A172 (cell line): Measurements from ENCODE around the gene CCDC12. TPM values are rescaled to one million over a fixed set of nuclear protein-coding genes. Genes with fewer than 3 reads are reported as not detected.
A peak's percentile ranks its signal among the peaks of the same experiment; 100 is the strongest.

ENCODE experiments used
- DNase-seq: peaks from one replicate; pipeline ENCODE4 v3.0.0-alpha.2; 2015; ENCODE audit warnings: low spot score
- total RNA-seq: library from RNA; depleted of rRNA; stranded (reverse); fragments of >200 nt; shearing (Covaris generic); gene quantifications from 2 replicates; pipeline ENCODE4 v1.2.3, GENCODE V29; 2014

Gene CCDC12
- total RNA-seq, 1 experiment from 2014 or later, result 21.1 TPM

DNA sequence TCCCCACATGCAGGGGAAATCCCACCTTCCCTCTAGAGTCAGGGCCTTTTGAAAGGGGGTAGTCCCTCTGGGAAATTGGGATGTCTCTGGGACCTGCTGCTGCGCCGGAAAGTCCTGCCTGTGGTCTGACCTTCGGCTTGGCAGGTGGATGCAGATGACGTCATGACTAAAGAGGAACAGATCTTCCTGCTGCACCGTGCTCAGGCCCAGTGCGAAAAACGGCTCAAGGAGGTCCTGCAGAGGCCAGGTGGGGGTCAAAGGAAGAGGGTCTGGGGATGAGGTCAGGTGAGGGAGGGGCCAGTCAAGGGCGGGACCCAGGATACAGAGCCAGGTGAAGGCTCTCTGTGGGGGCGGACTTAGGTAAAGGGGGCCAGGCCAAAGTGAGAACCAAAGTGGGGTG lies 82.8 kb downstream of the CCDC12 start:
- DNase-seq, result no peak

DNA sequence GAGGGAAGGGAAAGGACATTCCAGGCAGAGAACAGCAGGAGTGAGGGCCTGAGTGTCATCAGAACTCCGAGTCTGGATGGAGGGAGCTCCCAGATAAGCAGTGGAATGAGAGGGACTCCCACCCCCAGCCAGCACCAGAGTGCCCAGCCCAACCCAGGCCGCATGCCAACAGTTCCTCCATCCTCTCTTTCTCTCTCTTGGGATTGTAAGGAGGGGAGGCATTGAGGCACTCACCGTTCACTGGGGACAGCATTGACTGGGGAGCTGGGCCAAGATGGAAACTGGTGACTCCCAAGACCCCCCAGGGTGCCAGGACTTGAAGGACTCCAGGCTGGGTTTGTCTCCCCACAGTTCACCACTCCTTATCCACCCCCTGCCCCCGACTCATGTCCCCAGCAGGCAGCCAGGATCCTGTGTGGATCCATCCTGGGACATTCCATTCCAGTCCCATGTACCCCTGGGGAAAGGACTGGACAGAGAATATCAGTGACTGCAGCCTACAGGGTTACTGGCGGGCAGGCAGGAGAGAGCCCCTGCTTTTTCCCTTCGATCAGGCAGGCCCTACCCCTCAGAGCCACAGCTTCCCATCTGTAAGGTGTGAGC lies 83.3 kb downstream of the CCDC12 start:
- peak; percentile 15 for DNase-seq

DNA sequence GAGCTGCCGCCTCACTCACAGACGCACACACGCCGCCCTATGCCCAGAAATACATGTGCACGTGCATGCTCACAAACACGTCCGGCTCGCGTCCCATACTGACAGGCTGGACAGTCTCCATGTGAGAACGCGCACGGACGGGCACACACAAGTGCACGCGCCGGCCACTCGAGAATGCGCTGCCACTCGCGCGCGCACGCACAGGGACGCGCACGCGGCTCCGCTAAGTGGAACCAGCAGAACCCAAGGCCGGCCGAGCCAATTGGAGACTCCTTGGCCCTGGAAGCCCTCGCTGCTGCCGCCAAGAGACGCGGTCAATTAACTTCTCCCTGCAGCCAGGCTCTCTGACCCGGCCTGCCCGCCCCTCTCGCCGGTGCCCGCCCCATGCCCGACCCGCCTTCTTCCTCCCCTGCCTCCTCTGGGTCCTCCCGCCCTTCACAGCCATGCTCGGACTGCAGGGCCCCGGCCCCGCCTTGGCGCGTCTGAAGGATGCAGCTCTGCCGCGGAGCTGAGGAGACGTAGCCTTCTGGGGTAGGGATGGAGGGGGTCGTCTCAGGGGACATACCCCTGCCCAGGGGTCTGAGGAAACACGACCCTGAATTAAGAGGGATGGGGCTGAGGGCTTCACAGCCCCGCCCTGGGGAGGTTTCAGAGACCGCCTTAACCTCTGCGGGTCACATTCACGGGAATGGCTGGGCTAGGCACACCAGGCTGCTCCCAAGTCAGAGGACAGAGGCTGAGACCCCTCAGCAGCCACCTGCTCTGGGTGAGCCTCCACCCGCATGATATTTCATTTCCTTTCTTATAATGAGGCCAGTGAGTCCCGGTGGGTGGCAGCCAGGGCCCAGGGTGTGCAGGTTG lies 84.0 kb downstream of the CCDC12 start:
- peak; percentile 75 for DNase-seq

DNA sequence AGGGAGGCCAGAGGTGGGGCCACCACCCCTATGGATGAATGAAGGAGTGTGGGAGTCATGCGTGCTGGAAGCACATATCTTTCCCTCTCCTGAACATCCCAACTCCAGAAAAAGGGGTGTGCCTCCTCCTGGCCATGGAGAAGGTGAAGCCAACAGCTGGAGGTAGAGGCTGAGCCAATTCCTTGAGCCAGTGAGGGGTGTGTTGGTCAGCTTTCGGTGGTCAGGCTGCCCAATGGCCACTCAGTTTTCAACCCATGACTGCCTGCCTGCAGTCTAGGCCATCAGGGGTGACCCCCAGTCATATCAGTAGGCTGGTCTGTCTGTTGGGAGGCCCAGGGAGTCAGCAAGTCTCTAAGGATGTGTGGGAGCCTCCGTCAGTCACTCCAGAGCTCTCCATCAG lies 85.4 kb downstream of the CCDC12 start:
- no peak for DNase-seq

DNA sequence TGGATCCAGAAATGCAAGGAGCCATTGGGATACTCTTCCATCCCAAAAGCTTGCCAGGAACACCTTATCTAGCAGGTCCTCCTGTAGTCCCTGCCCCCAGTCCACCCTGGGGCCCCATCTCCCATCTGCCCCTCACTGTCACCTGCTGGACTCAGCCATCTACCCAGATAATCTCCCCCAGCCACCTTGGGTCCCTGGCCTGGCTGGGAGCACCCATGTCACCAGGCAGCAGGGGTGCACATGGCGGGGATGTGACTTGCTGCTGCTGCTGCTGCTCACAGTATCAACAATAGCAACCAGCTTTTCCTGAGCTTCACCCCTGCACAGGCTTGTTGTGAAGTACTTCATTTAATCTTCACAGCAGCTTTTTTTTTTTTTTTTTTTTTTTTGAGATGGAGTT lies 86.4 kb downstream of the CCDC12 start:
- no peak for DNase-seq

DNA sequence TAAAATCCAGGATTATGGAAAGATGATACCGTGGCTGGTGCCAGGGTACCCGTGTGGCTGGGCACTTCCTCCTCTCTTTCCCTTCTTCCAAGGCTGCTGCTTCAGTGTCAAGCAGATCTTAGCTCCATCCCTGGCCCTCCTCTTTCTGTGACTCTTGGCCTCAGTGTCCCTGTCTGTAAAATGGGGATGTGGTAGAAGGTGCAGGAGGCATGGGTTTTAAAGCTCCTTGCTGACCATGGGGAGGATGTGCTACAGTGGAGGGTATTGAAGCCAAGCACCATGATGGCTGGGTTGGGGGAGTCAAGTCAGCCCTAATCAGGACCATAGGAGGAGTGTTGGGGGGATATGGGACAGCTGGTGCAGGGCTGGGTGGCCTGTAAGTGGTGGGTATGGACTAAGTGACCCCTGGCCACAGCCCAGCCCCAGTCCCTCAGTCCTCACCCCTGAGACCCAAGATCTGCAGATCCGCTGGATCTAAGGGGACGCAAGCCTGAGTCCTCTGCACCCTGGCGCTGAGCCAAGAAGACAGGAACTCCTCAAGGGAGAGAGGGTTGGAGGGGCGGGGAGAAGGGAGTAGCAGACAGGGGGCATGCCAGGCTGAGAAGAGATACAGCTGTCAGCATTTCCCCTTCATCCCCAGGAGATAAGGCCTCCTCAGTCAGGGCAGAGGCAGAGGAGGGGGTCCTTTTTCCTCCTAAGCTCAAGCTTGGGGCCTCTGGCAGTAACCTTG lies 87.0 kb downstream of the CCDC12 start:
- no peak for DNase-seq

DNA sequence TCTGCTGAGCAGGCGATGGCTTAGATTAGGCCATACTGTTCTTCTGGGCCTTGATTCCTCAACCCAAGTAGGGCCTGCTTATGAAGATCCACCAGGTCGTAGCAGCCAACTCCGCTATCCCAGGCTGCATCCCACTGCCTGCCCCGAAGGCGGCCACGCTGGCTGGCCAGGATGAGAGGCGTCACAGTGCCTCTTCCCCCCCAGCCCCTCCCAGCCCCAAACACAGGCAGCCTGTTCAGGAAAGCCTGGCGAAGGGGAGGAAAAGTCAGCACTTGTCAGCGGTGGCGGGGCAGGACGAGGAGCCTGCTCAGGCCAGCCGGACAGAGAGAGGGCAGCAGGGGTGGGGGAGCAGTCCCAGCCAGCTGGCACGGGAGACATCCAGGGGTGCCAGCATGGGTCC lies 87.8 kb downstream of the CCDC12 start:
- no peak for DNase-seq

DNA sequence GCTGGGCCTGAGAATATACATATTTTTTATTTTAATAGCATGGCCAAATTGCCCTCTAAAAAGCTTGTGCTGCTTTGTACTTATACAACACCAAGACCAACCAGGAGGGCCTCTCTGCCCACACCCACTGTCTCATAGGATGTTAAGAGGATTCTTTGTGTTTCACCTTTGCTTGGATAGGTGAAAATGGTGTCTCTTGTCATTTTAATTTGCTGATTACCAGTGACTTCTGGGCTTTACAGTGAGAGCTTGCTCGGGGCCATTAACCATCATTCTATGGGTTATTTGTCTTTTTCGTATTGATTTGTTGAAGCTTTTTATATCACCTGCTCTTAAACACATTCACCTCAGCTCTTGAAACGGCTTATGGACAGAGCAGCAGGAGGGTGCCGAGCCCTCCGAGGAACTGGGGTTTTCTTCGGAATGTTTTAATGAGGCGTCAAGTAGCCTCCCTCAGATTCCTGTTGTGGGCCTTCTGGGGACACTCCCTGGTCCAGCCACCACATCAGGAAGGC lies 88.5 kb downstream of the CCDC12 start:
- DNase-seq, result no peak

DNA sequence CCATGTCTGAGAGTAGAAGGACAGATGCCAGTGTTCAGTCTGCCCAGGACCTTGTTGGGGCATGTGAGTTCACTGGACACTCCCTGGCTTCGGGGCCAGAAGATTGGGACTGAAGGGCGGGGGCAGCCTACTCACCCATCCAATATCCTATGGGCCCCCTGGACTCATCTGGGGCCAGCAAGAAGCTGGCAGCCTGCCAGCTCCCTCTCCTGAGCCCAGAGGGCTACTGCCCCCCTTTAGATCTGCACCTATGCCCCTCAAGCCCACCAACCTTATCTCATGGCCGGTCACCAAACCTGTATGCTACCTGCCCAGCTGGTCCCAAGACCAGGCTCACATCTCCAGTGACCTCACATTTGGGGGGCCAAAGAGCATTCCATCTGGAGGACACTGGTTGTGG lies 90.9 kb downstream of the CCDC12 start:
- no peak for DNase-seq

DNA sequence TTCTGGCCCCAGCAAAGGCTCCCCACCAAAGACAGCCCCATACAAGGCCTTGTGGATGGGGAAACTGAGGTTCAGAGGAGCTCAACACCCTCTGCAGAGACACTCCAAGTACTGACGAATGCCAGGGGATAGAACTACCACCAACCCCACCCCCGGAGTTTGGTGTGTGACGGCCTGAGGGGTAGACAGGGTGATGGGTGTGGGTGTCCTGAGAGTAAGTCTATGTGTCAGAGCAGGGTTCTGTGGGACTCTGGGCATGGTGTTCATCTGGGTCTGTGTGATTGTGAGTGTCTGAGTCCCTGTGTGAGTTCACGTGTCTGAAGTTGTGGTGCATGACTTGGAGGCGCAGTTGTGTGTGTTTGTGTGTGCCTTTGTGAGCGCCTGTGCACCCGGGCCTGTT lies 91.6 kb downstream of the CCDC12 start:
- no peak for DNase-seq

DNA sequence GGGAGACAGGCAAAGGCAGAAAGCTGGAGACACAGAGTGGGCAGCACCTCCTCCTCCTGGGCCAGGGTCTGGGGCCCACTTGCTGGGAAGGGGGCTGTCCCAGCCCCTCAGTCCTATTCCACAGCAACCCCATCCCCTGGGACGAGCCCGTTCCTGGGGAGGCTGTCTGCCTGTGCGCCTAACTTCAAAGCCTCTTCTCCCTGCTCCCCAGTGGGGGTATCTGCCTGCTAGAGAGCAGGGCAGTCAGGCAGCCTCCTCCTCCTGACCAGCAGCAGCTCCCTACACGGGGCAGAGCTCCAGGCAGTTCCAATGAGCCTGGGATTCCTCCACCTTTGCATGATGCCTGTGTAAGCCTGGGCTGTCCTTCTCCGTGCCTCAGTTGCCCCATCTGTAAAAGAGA lies 92.1 kb downstream of the CCDC12 start:
- DNase-seq, result no peak

DNA sequence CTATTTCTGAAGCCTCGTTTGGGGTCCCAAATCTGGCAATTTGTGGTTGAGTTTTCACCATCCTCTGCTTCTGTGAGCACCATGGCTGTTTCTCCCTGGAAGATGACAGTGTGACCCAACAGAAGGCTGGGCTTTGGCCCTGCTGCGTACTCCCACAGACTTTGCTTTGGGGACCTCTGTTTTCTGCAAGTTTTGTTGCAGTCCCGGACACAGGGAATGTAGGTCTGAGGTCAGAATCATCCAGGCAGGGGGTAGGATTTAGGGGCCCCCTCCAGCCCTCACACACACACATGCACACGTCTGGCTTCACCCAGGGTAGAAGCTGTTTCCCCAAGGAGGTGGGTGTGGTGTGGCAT lies 92.7 kb downstream of the CCDC12 start:
- DNase-seq, result no peak

DNA sequence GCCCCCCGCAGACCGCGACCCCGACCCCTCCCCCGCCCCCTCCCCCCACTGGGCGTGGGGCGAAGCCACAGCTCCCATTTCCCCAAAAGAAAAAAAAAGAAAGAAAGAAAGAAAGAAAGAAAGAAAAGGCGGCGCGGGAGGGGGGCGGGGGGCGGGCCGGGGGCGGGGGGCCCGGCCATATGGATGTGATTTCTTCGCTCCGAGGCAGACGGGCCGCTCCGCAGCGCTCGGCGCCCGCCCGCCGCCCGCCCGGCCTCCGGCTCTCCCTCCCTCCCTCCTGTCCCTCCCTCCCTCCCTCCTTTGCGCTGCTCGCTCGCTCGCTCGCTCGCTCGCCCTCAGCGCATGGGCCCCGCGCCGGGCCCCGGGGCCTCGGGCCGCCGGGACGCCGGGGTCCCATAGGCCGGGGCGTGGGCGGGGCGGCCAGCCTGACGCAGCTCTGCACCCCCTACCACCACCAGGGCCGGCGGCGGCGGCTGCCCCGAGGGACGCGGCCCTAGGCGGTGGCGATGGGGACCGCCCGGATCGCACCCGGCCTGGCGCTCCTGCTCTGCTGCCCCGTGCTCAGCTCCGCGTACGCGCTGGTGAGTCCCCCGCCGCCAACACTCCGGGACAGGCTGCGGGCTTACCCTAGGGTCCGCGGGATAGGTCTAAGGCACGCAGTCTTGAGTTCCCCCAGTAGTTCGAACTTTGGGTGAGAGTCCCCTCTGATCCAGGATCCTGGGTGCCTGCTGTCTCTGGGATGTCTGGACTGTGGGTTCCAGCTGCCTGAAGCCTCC lies 93.3 kb downstream of the CCDC12 start:
- no peak for DNase-seq

DNA sequence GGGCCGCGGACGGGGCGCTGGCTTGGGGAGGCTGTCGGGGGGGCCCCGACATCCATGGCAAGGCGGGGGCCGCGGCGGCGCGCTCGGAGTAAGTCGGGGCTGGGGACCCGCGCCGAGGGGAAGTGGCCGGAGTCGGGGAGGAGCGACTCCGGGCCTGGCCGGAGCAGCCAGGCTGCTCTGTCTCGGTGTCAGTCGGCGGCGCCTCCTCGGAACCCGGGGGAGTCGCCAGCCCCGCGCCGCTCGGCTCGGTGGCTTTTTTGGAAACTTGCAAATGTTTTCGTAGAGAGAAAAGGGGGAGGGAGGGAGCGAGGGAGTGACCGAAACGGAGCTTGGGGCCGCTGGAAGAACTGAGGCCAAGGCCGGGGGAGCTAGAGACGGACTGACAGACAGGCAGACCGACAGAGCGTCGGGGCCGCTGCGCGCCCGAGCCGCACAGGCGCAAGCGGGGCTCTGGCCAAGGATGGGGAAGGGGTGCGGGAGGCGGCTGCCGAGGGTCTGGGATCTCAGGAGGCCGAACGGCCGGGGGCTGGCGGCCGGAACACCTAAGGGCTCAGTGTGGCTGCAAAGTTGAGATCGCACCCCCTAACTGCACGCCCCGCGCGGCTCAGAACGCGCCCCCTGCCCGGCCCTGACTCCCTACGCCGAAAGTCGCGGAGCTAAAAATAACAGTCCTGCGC lies 94.0 kb downstream of the CCDC12 start:
- DNase-seq, result no peak

DNA sequence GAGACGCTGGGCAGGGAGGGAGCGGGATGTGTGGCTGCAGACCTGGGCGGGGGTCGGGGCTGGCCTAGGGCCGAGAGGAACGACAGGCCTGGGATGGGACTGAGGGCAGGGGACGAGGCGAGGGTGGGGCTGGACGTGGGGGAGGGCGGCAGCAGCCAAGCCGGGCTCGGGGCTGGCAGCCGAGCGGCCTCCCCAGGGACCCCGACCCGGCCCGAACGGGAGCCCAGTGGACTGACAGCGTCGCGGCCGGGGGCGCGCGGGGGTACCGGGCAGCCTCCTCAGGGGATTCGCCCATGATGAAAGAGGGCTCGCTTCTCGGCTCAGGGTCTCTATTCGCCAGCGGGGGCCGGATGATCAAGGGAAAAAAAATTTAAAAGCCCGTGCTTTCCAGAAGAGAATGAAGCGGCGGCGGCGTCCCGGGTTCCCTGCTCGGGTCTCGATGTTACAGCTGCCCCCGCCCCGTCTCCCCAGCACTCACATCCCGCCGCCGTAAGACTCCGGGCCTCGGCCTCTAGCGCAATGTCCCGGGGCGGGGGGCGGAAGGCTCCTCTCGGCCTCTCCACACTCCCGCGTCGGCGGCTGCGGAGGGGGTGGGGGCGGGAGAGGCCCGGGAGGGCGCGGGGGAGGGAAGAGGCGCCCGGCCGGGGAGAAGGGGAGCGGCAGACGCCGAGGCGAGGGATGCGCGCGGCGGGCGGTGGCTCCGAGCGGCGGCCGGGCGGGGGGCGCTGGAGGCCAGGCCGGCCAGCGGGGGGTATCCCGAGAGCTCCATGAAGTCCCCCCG lies 94.8 kb downstream of the CCDC12 start:
- no peak for DNase-seq

DNA sequence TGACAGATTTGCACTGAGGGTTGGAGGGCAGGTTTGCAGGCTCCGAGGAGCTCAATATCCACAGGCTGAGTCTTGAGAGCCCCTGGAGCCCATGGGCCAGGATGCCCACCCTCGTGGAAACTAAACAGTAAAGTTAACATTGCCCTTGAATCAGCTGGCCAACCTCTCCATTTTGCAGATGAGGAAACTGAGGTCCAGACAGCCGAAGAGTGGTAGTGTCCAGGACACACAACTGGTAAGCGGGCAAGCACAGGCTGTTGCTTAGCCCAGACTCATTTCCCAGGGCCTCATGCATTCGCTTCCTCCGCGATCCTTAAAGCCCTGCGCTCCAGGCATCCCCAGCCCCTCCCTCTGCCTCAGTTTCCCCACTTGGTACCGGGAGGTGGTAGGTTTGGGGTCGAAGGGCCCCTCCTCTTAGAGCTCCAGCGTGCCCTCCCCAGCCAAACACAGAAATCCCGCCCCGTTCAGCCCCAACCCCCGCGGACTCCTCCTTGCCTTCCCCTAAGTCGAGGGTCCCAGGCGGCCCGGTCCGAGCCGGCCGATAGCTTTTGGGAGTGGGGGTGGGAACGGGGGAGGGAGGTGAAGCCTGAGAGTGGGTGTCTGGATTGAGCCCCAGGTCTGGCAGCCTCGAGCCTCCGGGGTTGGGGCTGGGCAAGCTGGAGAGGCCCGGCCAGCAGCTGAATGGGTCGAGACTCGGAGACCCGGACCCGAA lies 95.5 kb downstream of the CCDC12 start:
- DNase-seq, result no peak

DNA sequence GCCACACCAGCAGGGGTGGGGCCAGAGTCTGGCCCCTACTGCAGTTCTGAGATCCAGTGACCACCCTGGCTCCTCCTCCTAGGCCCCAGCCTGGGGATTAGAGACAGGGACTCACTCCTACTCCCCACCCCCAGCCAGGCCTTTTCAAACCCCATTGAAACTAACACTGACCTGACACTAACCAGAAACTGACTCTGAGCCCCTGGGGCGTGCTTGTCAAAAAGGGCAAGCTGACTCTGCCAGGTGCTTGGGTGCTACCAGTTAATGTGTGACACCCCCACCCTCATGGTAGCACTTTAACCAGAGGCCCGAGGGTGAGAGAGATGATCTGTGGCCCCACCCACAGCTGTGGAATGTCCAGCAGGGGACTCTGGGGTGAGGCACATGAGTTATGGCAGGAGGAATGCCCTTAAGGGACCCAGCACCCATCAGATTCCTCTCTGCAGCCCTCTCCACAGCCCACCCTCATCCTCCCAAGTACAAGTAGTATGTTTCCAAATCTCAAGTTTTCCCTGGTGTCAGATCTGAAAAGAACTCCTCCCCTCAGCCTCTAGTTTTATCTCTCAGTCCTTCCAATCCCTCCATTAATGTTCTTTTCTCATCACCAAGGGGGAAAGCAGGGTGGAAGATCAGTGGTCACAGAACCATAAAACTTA lies 97.6 kb downstream of the CCDC12 start:
- DNase-seq, result peak; percentile 64

DNA sequence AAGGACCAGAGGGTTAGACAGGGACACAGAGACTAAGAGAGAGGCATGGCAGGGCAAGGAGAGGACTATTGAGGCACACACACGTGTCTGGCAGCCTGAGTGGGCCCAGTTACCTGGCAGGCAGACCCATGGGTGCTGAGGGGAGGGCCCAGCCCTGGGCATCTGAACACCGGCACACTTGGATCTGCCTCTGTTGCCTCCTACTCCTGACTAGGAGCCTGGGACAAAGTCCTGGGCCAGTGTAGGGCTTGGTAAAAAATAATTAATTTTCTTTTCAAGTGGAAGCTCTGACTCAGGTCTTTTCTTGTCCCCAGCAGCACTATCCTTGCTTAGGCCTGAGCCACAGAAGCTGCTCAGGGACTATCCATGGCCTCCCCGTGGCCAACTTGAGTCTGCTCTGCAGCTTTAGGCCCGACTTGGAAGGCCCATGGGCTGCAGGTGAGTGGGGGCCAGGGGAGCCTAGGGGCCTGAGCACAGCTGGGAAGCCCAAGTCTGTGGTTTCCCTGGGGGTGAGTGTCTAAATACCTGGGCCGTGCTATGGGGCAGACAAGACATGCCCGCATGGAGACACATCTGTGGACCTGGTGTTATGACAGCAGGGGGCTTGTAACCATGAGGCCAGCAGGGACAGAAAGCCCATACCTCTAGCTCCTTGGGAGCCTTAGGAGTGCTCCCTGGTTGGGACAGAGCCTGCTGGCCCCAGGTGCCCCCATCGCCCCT lies 99.0 kb downstream of the CCDC12 start, which contains the start of gene PTH1R:
PTH1R (plus strand) TSS at position 316 of the 720 bp plus-strand sequence. CDS start 5,839 bp downstream, outside the sequence.
- DNase-seq, result no peak
